ENCODE data around the gene PCDH9. TPM values are rescaled to one million over a fixed set of nuclear protein-coding genes. Genes with fewer than 3 reads are reported as not detected.

Gene PCDH9
- total RNA-seq, 1 donor from 2014 or later = 19.0 TPM

GRCh38 chr13:66577358-66577757 is 652.8 kb downstream of the PCDH9 start:
- no peak for DNase-seq (ENCODE audit: low spot score)

- no peak for DNase-seq (ENCODE audit: low spot score)
These were observed 653.8 kb downstream of the PCDH9 start for GRCh38 chr13:66576381-66576780.

- DNase-seq (ENCODE audit: low spot score) = no peak
These were observed 655.5 kb downstream of the PCDH9 start for GRCh38 chr13:66574606-66575005.

GRCh38 chr13:66567899-66568612 is 662.1 kb downstream of the PCDH9 start:
- DNase-seq (ENCODE audit: low spot score) = no peak

GRCh38 chr13:66565279-66565678 is 664.9 kb downstream of the PCDH9 start:
- DNase-seq (ENCODE audit: low spot score) = no peak

- no peak for DNase-seq (ENCODE audit: low spot score)
These were observed 667.1 kb downstream of the PCDH9 start for GRCh38 chr13:66563076-66563475.

GRCh38 chr13:66562054-66562453 is 668.1 kb downstream of the PCDH9 start:
- no peak for DNase-seq (ENCODE audit: low spot score)

- DNase-seq (ENCODE audit: low spot score) = no peak
These were observed 669.1 kb downstream of the PCDH9 start for GRCh38 chr13:66560991-66561390.

- no peak for DNase-seq (ENCODE audit: low spot score)
These were observed 669.9 kb downstream of the PCDH9 start for GRCh38 chr13:66560189-66560588.

GRCh38 chr13:66559093-66559492 is 671.0 kb downstream of the PCDH9 start:
- DNase-seq (ENCODE audit: low spot score) = no peak

GRCh38 chr13:66558506-66558905 is 671.6 kb downstream of the PCDH9 start:
- no peak for DNase-seq (ENCODE audit: low spot score)

- DNase-seq (ENCODE audit: low spot score) = no peak
These were observed 672.8 kb downstream of the PCDH9 start for GRCh38 chr13:66557357-66557756.

- DNase-seq (ENCODE audit: low spot score) = no peak
These were observed 673.8 kb downstream of the PCDH9 start for GRCh38 chr13:66556306-66556705.

GRCh38 chr13:66553391-66553790 is 676.7 kb downstream of the PCDH9 start:
- DNase-seq (ENCODE audit: low spot score) = no peak

GRCh38 chr13:66551128-66551527 is 679.0 kb downstream of the PCDH9 start:
- DNase-seq (ENCODE audit: low spot score) = no peak

GRCh38 chr13:66547685-66548084 is 682.5 kb downstream of the PCDH9 start:
- no peak for DNase-seq (ENCODE audit: low spot score)

- no peak for DNase-seq (ENCODE audit: low spot score)
These were observed 683.4 kb downstream of the PCDH9 start for GRCh38 chr13:66546534-66547379.

GRCh38 chr13:66543780-66544179 is 686.4 kb downstream of the PCDH9 start:
- DNase-seq (ENCODE audit: low spot score) = no peak

GRCh38 chr13:66537417-66537816 is 692.7 kb downstream of the PCDH9 start:
- no peak for DNase-seq (ENCODE audit: low spot score)

GRCh38 chr13:66536746-66537145 is 693.4 kb downstream of the PCDH9 start:
- DNase-seq (ENCODE audit: low spot score) = no peak

- DNase-seq (ENCODE audit: low spot score) = no peak
These were observed 695.6 kb downstream of the PCDH9 start for GRCh38 chr13:66534561-66534960.

- DNase-seq (ENCODE audit: low spot score) = no peak
These were observed 697.3 kb downstream of the PCDH9 start for GRCh38 chr13:66532845-66533244.

- DNase-seq (ENCODE audit: low spot score) = no peak
These were observed 698.0 kb downstream of the PCDH9 start for GRCh38 chr13:66532146-66532545.
